ENCODE data around the gene NDST1.

Gene NDST1

GRCh38 chr5:150498971-150499370, 9.0 kb upstream of the NDST1 start:
- no peak overlapping the region for H3K27ac ChIP-seq (ENCODE audit: low read depth, low read length, poor library complexity, severe bottlenecking)

GRCh38 chr5:150499437-150499956, 8.4 kb upstream of the NDST1 start:
- Histone ChIP-seq H3K27me3 (ENCODE audit: insufficient read depth, low read length) (no peaks in the 10 kb centered on the region), H3K79me2 (ENCODE audit: insufficient read depth, low read length) (no peaks in the 10 kb centered on the region), H3K27ac (ENCODE audit: low read depth, low read length, poor library complexity, severe bottlenecking) (no peak overlapping the region), H3K4me2 (ENCODE audit: low read length) (no peak overlapping the region), H4K20me1 (ENCODE audit: insufficient read depth, low read length) (no peaks in the 10 kb centered on the region), H3K36me3 (ENCODE audit: insufficient read depth, low read length) (no peaks in the 10 kb centered on the region), H3K9ac (ENCODE audit: low read length) (no peak overlapping the region), H3F3A (ENCODE audit: insufficient read depth, low read length) (no peaks in the 10 kb centered on the region), H3K9me2 (ENCODE audit: low read depth, low read length) (no peaks in the 10 kb centered on the region), H3K4me1 (ENCODE audit: insufficient read depth, low read length, severe bottlenecking) (no peaks in the 10 kb centered on the region), H3K9me3 (ENCODE audit: low read length) (no peaks in the 10 kb centered on the region), H3K4me3 (ENCODE audit: low read depth, low read length, poor library complexity, severe bottlenecking) (no peak overlapping the region), H2AFZ (ENCODE audit: low read length) (no peak overlapping the region)
- TF ChIP-seq EZH2 (IDR thresholded peaks at IDR 0.05; ENCODE audit: borderline replicate concordance, low read length), result no peak
- TF ChIP-seq CTCF (IDR thresholded peaks at IDR 0.05; ENCODE audit: low read length), result no peak

More at GRCh38 chr5:150498971-150499370, 9.0 kb upstream of the NDST1 start:
- Histone ChIP-seq H2AFZ (ENCODE audit: low read length) (no peak overlapping the region), H3K4me3 (ENCODE audit: low read depth, low read length, poor library complexity, severe bottlenecking) (no peak overlapping the region), H3K4me2 (ENCODE audit: low read length) (no peak overlapping the region), H3K9me2 (ENCODE audit: low read depth, low read length) (no peaks in the 10 kb centered on the region), H3K9me3 (ENCODE audit: low read length) (no peaks in the 10 kb centered on the region), H3K9ac (ENCODE audit: low read length) (no peak overlapping the region), H3K36me3 (ENCODE audit: insufficient read depth, low read length) (no peaks in the 10 kb centered on the region), H4K20me1 (ENCODE audit: insufficient read depth, low read length) (no peaks in the 10 kb centered on the region), H3K4me1 (ENCODE audit: insufficient read depth, low read length, severe bottlenecking) (no peaks in the 10 kb centered on the region), H3K79me2 (ENCODE audit: insufficient read depth, low read length) (no peaks in the 10 kb centered on the region), H3F3A (ENCODE audit: insufficient read depth, low read length) (no peaks in the 10 kb centered on the region), H3K27me3 (ENCODE audit: insufficient read depth, low read length) (no peaks in the 10 kb centered on the region)
- TF ChIP-seq CTCF (IDR thresholded peaks at IDR 0.05; ENCODE audit: low read length), result no peak
- no peak for TF ChIP-seq EZH2 (IDR thresholded peaks at IDR 0.05; ENCODE audit: borderline replicate concordance, low read length)

GRCh38 chr5:150500328-150500841, 7.5 kb upstream of the NDST1 start:
- H3K4me2 ChIP-seq (ENCODE audit: low read length), result no peak overlapping the region
- no peaks in the 10 kb centered on the region for H3K79me2 ChIP-seq (ENCODE audit: insufficient read depth, low read length)
- H3K27ac ChIP-seq (ENCODE audit: low read depth, low read length, poor library complexity, severe bottlenecking), result no peak overlapping the region
- no peak overlapping the region for H3K4me3 ChIP-seq (ENCODE audit: low read depth, low read length, poor library complexity, severe bottlenecking)
- no peak overlapping the region for H2AFZ ChIP-seq (ENCODE audit: low read length)
- H3F3A ChIP-seq (ENCODE audit: insufficient read depth, low read length), result no peaks in the 10 kb centered on the region
- H3K27me3 ChIP-seq (ENCODE audit: insufficient read depth, low read length), result no peaks in the 10 kb centered on the region
- no peaks in the 10 kb centered on the region for H3K9me2 ChIP-seq (ENCODE audit: low read depth, low read length)
- H3K9ac ChIP-seq (ENCODE audit: low read length), result no peak overlapping the region
- no peaks in the 10 kb centered on the region for H3K9me3 ChIP-seq (ENCODE audit: low read length)
- TF ChIP-seq CTCF (IDR thresholded peaks at IDR 0.05; ENCODE audit: low read length), result no peak
- no peak for TF ChIP-seq EZH2 (IDR thresholded peaks at IDR 0.05; ENCODE audit: borderline replicate concordance, low read length)
- H4K20me1 ChIP-seq (ENCODE audit: insufficient read depth, low read length), result no peaks in the 10 kb centered on the region
- H3K36me3 ChIP-seq (ENCODE audit: insufficient read depth, low read length), result no peaks in the 10 kb centered on the region
- no peaks in the 10 kb centered on the region for H3K4me1 ChIP-seq (ENCODE audit: insufficient read depth, low read length, severe bottlenecking)
